ENCODE measurements around the gene MAP1B.

The MAP1B gene

GRCh38 chr5:72231991-72232703 lies 124.9 kb downstream of the MAP1B start:
- Histone ChIP-seq H3K9me2 (ENCODE audit: low read depth, low read length) (no peaks in the 10 kb centered on the region), H3K4me2 (ENCODE audit: low read length) (peak overlapping the region; percentile 55), H3K9me3 (ENCODE audit: low read length) (no peaks in the 10 kb centered on the region), H3K36me3 (ENCODE audit: insufficient read depth, low read length) (peaks cover 75% of the 10 kb centered on the region), H2AFZ (ENCODE audit: low read length) (no peak overlapping the region), H3K27ac (ENCODE audit: low read depth, low read length, poor library complexity, severe bottlenecking) (peak overlapping the region; percentile 96), H4K20me1 (ENCODE audit: insufficient read depth, low read length) (no peaks in the 10 kb centered on the region), H3K79me2 (ENCODE audit: insufficient read depth, low read length) (no peaks in the 10 kb centered on the region), H3F3A (ENCODE audit: insufficient read depth, low read length) (no peaks in the 10 kb centered on the region; the same call in 1 of the 2 replicates), H3K4me1 (ENCODE audit: insufficient read depth, low read length, severe bottlenecking) (peaks cover 78% of the 10 kb centered on the region), H3K27me3 (ENCODE audit: insufficient read depth, low read length) (no peaks in the 10 kb centered on the region), H3K4me3 (ENCODE audit: low read depth, low read length, poor library complexity, severe bottlenecking) (peak overlapping the region; percentile 27), H3K9ac (ENCODE audit: low read length) (peak overlapping the region; percentile 42)
- no peak for TF ChIP-seq EZH2 (IDR thresholded peaks at IDR 0.05; ENCODE audit: borderline replicate concordance, low read length)
- TF ChIP-seq CTCF (IDR thresholded peaks at IDR 0.05; ENCODE audit: low read length), result no peak

- Histone ChIP-seq H3K9ac (ENCODE audit: low read length) (peak overlapping the region; percentile 41), H3K27me3 (ENCODE audit: insufficient read depth, low read length) (no peaks in the 10 kb centered on the region), H3K4me3 (ENCODE audit: low read depth, low read length, poor library complexity, severe bottlenecking) (peak overlapping the region; percentile 27), H3K4me2 (ENCODE audit: low read length) (peak overlapping the region; percentile 55), H2AFZ (ENCODE audit: low read length) (no peak overlapping the region), H3K9me3 (ENCODE audit: low read length) (no peaks in the 10 kb centered on the region), H3K79me2 (ENCODE audit: insufficient read depth, low read length) (no peaks in the 10 kb centered on the region), H3K4me1 (ENCODE audit: insufficient read depth, low read length, severe bottlenecking) (peaks cover 78% of the 10 kb centered on the region), H3K27ac (ENCODE audit: low read depth, low read length, poor library complexity, severe bottlenecking) (peak overlapping the region; percentile 96), H3K9me2 (ENCODE audit: low read depth, low read length) (no peaks in the 10 kb centered on the region), H3K36me3 (ENCODE audit: insufficient read depth, low read length) (peaks cover 75% of the 10 kb centered on the region), H3F3A (ENCODE audit: insufficient read depth, low read length) (no peaks in the 10 kb centered on the region; the same call in 1 of the 2 replicates), H4K20me1 (ENCODE audit: insufficient read depth, low read length) (no peaks in the 10 kb centered on the region)
- TF ChIP-seq EZH2 (IDR thresholded peaks at IDR 0.05; ENCODE audit: borderline replicate concordance, low read length), result no peak
- TF ChIP-seq CTCF (IDR thresholded peaks at IDR 0.05; ENCODE audit: low read length), result no peak
Observed at GRCh38 chr5:72232838-72233237, 125.6 kb downstream of the MAP1B start.

- no peaks in the 10 kb centered on the region; the same call in 1 of the 2 replicates for H3F3A ChIP-seq (ENCODE audit: insufficient read depth, low read length)
- H3K4me1 ChIP-seq (ENCODE audit: insufficient read depth, low read length, severe bottlenecking), result peaks cover 76% of the 10 kb centered on the region
- no peaks in the 10 kb centered on the region for H4K20me1 ChIP-seq (ENCODE audit: insufficient read depth, low read length)
- peak overlapping the region; percentile 96 for H3K27ac ChIP-seq (ENCODE audit: low read depth, low read length, poor library complexity, severe bottlenecking)
- H3K9me3 ChIP-seq (ENCODE audit: low read length), result no peaks in the 10 kb centered on the region
- H3K4me2 ChIP-seq (ENCODE audit: low read length), result peak overlapping the region; percentile 12; the same call in 1 of the 2 replicates
- no peaks in the 10 kb centered on the region for H3K27me3 ChIP-seq (ENCODE audit: insufficient read depth, low read length)
- H3K9ac ChIP-seq (ENCODE audit: low read length), result no peak overlapping the region
- no peak overlapping the region for H3K4me3 ChIP-seq (ENCODE audit: low read depth, low read length, poor library complexity, severe bottlenecking)
- TF ChIP-seq CTCF (IDR thresholded peaks at IDR 0.05; ENCODE audit: low read length) (no peak), EZH2 (IDR thresholded peaks at IDR 0.05; ENCODE audit: borderline replicate concordance, low read length) (no peak)
- no peaks in the 10 kb centered on the region for H3K9me2 ChIP-seq (ENCODE audit: low read depth, low read length)
- no peak overlapping the region for H2AFZ ChIP-seq (ENCODE audit: low read length)
- no peaks in the 10 kb centered on the region for H3K79me2 ChIP-seq (ENCODE audit: insufficient read depth, low read length)
- peaks cover 74% of the 10 kb centered on the region for H3K36me3 ChIP-seq (ENCODE audit: insufficient read depth, low read length)
Observed at GRCh38 chr5:72233835-72234234, 126.6 kb downstream of the MAP1B start.

All from OCI-LY1 (cell line).